Measurements from ENCODE around the gene FKBP6. TPM values are rescaled to one million over a fixed set of nuclear protein-coding genes. Genes with fewer than 3 reads are reported as not detected.

Gene FKBP6
- total and polyA plus RNA-seq, 9 of the 15 experiments (the other 6 are each of a cell fraction or from before 2014, with no cell fraction given), result not detected

DNA sequence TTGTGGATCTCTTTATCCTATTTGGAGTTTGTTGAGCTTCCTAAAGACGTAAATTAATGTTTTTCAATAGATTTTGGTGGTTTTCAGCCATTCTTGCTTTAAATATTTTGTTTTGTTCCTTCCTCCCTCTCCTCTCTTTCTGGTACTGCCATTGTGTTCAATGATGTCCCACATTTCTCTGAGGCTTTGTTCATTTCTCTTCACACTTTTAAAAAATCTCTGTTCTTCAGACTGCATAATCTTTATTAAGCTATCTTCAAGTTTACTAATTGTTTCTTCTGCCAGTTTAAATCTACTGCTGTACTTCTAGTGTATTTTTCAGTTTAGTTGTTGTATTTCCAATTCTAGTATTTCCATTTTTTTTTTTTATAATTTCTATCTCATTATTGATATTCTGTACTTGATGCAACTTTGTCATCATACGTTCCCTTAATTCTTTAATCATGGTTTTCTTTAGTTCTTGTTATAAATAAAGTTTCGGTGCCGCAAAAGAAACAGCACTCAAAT, 60.0 kb downstream of the FKBP6 start (continued):
- no peak for TF ChIP-seq NONO (IDR thresholded peaks at IDR 0.05; ENCODE audit: low read depth in 2 of 2, low read length in 1 of 2)
- no peak for TF ChIP-seq ARNT (IDR thresholded peaks at IDR 0.05)
- TF ChIP-seq SRSF1 (IDR thresholded peaks at IDR 0.05; ENCODE audit: low read depth, low read length), result no peak
- TF ChIP-seq ZBTB26 (CRISPR knock-in tag; IDR thresholded peaks at IDR 0.05), result no peak
- TF ChIP-seq ATF7 (IDR thresholded peaks at IDR 0.05), result no peak
- no peak for TF ChIP-seq BRCA1 (IDR thresholded peaks at IDR 0.05)
- TF ChIP-seq BRCA1 (CRISPR knock-in tag; IDR thresholded peaks at IDR 0.05), result no peak

DNA sequence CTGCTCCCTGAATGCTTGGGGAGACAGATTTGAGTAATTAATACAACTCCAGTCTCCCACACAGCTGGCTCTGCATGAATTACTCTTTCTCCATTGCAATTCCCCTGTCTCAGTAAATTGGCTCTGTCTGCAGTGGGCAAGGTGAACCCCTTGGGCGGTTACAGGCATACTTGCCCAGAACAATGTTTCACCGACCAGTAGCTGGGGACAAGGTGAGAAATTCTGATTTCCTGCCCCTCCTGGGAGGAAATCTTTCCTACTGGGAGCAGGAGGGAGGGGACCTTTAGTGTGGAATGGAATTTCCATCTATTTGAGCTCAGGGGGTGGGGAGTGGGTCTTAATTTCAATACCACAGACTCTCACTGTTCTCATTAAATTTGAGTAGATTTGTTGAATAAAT, 63.4 kb downstream of the FKBP6 start:
- no TSS peak for BruUV-seq (replicated peaks)
- Histone ChIP-seq H3K9me3 (replicated peaks; ENCODE audit: control insufficient read depth, insufficient read depth, low read depth, low read length) (peaks cover 2% of the 10 kb centered on the region), H4K20me1 (replicated peaks; ENCODE audit: control insufficient read depth, insufficient read depth, low read length) (no peaks in the 10 kb centered on the region), H3K4me1 (replicated peaks in 1 of 2; ENCODE audit: control insufficient read depth in 2 of 2, insufficient read depth in 2 of 2, low read length in 2 of 2) (peaks cover 0 to 7% of the 10 kb centered on the region in 2 experiments; a peak in 2 of 5 replicates), H3K4me2 (ENCODE audit: insufficient read depth, low read length) (no peak overlapping the region), H3K4me3 (no peak overlapping the region), H3K27ac (ENCODE audit: extremely low read depth, low read depth, low read length) (no peak overlapping the region), H3K36me3 (ENCODE audit: control insufficient read depth, insufficient read depth, low read length) (no peaks in the 10 kb centered on the region), H3K79me2 (ENCODE audit: control insufficient read depth, insufficient read depth, low read length) (no peaks in the 10 kb centered on the region), H3K9ac (ENCODE audit: insufficient read depth in 1 of 2, low read depth in 2 of 2, low read length in 2 of 2) (no peak overlapping the region; a peak in 1 of 4 replicates), H3K9me1 (ENCODE audit: control insufficient read depth, insufficient read depth, low read length) (no peaks in the 10 kb centered on the region), H3K27me3 (ENCODE audit: control insufficient read depth in 2 of 2, insufficient read depth in 2 of 2, low read length in 2 of 2) (peaks cover 2 to 21% of the 10 kb centered on the region in 2 experiments; a peak in 2 of 5 replicates), H2AFZ (ENCODE audit: low read depth, low read length) (no peak overlapping the region)
- 7% methylated on average over 2 of the region's 2 CpGs for WGBS (ENCODE audit: insufficient coverage, low coverage, missing lambda C conversion rate)
- intact Hi-C loops (cut with micrococcal nuclease), result no loop called here
- FAIRE-seq (no peak), DNase-seq (ENCODE audit: extremely low read depth in 1 of 4, low spot score in 3 of 4) (no peak), ATAC-seq (no peak)
- TF ChIP-seq ZNF174 (CRISPR knock-in tag; IDR thresholded peaks at IDR 0.05), result no peak
- TF ChIP-seq ZNF224 (CRISPR knock-in tag; IDR thresholded peaks at IDR 0.05), result no peak
- no peak for TF ChIP-seq NCOA4 (IDR thresholded peaks at IDR 0.05; ENCODE audit: partially characterized antibody)
- TF ChIP-seq, protein P1, sequence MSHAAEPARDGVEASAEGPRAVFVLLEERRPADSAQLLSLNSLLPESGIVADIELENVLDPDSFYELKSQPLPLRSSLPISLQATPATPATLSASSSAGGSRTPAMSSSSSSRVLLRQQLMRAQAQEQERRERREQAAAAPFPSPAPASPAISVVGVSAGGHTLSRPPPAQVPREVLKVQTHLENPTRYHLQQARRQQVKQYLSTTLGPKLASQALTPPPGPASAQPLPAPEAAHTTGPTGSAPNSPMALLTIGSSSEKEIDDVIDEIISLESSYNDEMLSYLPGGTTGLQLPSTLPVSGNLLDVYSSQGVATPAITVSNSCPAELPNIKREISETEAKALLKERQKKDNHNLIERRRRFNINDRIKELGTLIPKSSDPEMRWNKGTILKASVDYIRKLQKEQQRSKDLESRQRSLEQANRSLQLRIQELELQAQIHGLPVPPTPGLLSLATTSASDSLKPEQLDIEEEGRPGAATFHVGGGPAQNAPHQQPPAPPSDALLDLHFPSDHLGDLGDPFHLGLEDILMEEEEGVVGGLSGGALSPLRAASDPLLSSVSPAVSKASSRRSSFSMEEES (CRISPR knock-in tag; IDR thresholded peaks at IDR 0.05), result no peak
- TF ChIP-seq, protein P2, sequence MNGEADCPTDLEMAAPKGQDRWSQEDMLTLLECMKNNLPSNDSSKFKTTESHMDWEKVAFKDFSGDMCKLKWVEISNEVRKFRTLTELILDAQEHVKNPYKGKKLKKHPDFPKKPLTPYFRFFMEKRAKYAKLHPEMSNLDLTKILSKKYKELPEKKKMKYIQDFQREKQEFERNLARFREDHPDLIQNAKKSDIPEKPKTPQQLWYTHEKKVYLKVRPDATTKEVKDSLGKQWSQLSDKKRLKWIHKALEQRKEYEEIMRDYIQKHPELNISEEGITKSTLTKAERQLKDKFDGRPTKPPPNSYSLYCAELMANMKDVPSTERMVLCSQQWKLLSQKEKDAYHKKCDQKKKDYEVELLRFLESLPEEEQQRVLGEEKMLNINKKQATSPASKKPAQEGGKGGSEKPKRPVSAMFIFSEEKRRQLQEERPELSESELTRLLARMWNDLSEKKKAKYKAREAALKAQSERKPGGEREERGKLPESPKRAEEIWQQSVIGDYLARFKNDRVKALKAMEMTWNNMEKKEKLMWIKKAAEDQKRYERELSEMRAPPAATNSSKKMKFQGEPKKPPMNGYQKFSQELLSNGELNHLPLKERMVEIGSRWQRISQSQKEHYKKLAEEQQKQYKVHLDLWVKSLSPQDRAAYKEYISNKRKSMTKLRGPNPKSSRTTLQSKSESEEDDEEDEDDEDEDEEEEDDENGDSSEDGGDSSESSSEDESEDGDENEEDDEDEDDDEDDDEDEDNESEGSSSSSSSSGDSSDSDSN (IDR thresholded peaks at IDR 0.05; ENCODE audit: borderline replicate concordance in 1 of 2, low read depth in 2 of 2, low read length in 2 of 2), result no peak
- TF ChIP-seq MAFF (IDR thresholded peaks at IDR 0.05; ENCODE audit: low read length), result no peak
- TF ChIP-seq SNIP1 (IDR thresholded peaks at IDR 0.05; ENCODE audit: low read depth), result no peak
- no peak for TF ChIP-seq TBL1XR1 (IDR thresholded peaks at IDR 0.05; ENCODE audit: low read length in 2 of 2)
- TF ChIP-seq ZBTB1 (CRISPR knock-in tag; IDR thresholded peaks at IDR 0.05; ENCODE audit: borderline replicate concordance, low read depth), result no peak
- TF ChIP-seq ZBTB8A (IDR thresholded peaks at IDR 0.05; ENCODE audit: partially characterized antibody), result no peak
- no peak for TF ChIP-seq EZH2 (IDR thresholded peaks at IDR 0.05; ENCODE audit: borderline replicate concordance, low read depth, low read length)
- in situ Hi-C loops (cut with MboI), result no loop called here
- ChIA-PET POLR2A (interaction anchor here (1.3 kb wide), 1 partner anchor 11 kb away, joined by 4 read pairs; no protein-coding TSS in a partner anchor), CTCF (ENCODE audit: low intra/inter-chr PET ratio) (no interaction called here)
